Measurements from ENCODE around the gene PAX6.

Gene PAX6

GRCh38 chr11:31822175-31822926 lies 11.2 kb upstream of the PAX6 start:
- FAIRE-seq, result no peak

DNA sequence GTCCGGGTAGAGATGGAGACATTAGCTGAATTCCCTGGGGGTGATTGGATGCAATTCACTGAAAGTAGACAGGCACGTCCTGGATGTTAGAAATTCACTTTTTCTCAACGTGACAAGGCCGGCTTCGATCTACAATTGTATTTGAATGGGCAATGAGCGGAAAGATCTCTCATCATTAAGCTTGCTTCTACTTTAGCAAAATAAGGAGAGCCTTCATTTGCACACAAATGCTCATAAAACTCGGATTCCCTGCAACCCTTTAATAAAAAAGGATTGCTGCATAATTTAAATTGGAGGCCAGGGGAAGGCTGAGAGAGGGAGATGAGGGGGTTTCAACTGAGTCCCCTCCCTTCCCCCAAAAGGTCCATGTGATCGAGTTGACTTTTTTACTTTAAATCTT lies 10.6 kb upstream of the PAX6 start:
- no peak for FAIRE-seq

DNA sequence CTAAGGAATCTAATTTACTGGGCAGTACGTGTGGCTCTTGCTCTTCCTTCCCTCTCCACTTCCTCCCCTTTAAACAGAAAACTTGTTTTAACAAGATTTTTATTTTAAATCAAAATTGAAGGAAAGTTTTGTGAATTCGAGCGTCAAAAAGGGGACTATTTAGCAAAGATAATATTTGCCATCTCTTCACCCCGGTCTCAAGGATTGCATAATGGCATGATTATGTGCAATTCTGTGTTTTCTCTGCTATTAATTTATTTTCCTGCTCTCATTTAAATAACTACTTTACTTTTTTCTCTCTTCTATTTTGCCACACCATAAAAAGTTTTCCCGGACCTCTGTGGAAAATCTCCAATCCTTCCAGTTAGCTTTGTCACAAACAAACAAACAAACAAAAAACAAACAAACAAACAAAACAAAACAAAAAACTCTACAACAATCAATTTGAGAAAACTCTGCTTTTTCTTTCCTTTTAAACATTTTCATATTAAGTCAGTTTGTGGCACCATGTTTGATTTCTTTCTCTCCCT lies 10.2 kb upstream of the PAX6 start:
- no peak for FAIRE-seq

GRCh38 chr11:31820438-31820818 lies 9.3 kb upstream of the PAX6 start:
- no peak for FAIRE-seq

GRCh38 chr11:31819621-31820437 lies 8.7 kb upstream of the PAX6 start:
- no peak for FAIRE-seq

- no peak for FAIRE-seq
These were observed 7.8 kb upstream of the PAX6 start for GRCh38 chr11:31818874-31819331.

- FAIRE-seq, result no peak
These were observed 7.3 kb upstream of the PAX6 start for GRCh38 chr11:31818425-31818755.

- FAIRE-seq, result no peak
These were observed 6.7 kb upstream of the PAX6 start for GRCh38 chr11:31817621-31818424.

DNA sequence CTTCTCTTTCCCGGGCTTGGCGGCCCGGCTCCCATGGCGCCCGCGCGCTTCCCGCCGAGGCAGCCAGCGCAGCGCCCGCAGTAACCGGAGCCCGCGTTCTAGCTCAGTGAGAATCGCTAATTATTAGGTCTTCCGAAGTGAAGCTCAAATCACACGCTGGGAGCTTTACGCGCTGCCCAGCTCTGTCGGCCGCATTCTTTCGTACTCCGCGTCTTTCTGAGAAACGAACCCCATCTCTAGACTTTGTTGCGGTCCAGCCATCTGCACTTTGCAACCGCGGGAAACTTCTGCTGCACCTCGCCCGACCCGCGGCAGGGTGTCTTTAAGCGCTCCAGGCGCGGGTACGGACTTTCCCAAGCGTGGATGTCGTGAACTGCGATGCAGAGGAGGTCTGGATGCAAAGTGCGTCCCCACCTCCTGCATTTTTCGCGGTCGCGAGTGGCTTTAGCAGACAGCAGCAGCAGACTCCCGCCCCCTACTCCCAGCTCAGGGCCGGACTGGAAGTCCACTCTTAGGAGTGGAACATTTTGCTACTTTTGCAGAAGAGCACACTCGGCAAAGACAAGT lies 6.0 kb upstream of the PAX6 start:
- no peak for FAIRE-seq

DNA sequence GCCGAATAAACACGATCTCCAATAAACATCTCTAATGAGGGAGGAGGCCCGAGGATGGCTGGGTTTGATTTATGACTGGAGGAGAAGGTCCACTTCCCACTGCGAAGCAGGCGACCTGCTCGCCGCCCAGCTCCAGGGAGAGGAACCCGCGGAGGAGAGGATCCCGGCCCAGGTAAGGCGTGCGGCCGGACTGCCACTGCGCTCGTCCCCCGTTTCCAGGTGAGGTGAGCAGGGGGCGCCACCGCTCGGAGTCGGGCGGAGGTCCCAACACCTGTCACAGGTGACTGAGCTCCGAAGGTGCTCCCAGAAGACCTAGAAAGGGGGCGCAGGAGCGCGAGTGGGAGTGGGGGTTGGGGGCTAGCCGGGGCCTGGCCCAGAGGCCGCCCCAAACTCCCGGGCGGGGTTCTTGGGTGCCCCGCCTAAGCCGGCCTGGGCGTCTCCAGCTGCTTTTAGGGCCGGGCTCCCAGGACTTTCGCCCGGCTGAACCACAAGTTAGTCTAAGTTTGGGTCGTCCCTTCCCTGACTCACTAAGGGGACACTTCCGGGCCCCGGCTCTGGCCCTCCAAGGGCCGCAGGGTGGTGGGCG lies 5.4 kb upstream of the PAX6 start:
- FAIRE-seq, result no peak

DNA sequence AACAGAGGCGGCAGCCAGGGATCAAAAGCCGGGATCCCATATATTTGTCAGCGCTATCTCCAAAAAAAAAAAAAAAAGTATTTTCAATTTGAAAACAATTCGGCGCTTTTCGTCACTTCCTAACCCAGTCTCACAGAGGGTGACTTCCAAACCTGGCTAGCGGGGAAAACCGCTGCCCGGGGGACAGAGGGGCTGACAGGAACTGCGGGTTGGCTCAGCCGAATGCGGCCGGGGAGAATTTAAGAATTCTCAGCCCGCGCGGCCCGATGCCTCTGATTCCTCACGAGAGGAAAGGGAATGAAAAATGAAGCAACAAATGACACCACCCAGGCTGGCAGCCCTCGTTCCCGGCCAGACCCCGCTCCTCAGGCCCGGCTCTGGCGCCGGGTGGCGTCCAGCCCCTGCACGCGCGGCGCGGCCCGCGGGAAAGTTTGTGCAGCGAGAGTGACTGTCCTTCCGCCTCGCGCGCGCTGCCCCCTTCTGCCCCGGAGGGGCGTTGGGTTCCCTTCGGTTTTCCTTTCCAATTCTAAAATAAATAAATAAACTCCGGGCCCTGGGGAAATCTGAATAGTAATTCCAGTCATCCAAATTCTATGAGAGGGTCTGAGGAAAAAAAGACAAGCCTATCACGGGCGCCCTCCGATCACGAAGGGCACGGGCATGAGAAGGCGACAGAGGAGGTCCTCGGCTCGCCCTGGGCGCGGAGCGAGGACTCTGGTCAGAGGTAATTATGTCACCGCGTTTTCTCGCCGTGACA lies 4.8 kb upstream of the PAX6 start:
- FAIRE-seq, result no peak

DNA sequence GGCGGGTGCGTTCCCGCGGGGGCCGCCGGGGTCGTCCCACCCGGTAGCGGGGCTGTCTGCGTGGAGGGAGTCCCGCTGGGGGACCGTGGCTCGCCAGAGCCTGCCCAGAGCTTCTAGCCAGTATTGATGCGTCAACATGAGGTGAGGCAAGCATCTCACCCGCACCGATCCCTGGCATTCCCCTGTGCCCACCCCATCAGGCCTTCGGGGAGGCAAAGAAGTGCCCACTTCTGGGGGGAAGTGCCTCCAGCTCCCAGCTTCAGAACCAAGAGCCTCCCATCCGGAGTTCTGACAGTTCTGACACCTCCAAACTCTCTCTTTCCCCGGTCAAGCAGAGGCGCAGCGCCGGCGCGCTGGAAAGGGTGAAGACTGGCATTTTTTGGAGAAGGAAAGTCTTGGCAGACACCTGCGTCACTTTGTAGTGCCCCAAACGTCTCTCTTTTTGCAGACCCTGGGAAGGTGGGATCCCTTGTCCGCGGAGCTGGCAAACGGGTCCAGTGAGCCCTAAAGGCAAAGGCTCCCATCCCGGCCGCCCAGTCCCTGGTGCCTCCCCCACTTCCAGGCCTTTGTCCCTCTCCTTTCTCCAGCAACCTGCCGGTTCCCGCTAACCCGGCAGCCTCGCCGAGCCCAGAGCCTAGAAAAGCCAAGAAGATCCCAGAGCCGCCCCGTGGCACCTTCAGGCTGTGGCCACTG lies 3.2 kb upstream of the PAX6 start:
- no peak for FAIRE-seq

DNA sequence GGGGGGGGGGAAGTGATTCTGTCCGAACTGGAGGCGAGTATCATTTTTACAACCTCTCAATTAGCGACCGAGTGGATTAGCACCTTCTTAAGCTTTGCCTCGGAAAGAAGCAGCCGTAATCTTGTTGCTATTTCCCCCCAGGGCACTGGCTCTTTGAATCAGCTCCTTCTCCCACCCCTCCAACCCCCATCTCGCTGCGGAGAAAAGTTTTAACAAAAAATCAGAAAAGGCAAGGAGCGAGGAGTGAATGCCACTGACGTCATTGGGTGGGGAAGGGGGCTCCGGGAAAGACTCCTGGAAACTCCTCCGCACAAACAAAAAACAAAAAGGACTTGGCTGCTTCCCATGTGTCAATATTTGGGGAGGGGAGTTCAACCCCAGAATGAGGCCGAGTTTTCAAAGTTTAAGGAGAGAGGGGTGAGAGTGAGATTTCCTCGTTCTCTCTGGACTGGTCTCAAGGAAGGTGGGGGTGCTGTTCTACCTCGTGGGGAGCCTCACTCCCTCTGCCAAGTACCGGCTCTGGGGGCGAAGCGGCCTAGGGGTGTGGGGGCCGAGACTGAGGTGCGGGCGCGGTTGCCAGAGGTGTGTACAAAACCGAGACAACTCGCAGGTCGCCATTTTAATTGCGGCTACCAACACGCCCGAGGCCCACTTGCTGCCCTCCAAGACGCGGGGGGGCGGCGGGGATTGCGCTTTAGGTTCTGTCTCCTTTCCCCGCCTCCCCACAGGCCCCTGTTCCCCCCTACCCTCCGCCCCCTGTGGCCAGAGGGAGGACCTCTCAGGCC lies 2.5 kb upstream of the PAX6 start:
- FAIRE-seq, result no peak

DNA sequence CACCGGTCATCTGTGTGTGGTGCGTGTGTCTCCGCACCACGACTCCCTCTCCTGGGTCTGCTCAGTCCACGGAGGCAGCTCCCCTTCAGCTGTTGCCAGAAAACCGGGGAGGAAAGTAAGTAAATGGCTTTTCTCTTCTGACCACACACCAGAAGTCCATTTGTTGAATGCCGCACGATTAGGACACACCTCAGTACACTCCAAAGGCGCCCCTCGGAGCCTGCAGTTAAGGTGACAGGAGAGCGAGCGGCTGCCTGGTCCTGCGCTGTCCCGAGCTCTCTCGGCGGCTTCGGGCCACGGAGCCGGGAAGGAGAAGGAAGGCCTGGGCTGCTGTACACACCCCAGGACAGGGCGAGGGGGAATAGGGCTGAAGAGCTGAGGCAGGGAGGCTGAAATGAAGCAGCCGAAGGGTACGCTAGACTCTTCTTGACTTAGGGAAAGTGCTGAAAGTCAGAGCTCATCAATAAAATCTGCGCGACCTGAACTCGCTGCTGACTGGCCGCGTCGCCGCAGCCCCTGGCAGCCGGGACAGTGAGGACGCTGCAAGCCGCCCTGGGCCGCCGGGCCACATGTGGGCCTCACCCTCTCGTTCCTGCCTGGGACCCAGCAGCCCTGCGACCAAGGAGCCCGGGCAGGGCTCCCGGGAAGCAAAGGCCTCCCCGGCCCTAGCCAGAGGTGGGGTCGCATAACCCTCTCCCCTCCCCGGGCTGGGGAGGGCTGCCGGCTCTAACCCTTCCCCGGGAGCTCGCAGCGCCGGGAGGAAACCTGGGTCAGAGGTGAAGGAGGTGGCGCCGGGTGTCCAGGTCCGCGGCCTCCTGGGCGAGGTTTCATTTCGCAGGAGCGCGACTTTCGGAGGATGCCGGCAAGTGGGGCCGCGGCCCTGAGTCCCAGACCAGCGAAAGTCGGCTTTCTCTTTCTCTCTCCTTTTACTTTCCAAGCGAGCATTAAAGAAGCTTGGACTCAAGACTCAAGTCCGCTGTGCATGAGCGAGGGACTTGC lies 1.6 kb upstream of the PAX6 start:
- FAIRE-seq, result no peak

GRCh38 chr11:31809857-31810778 lies 1.0 kb downstream of the PAX6 start:
- no peak for FAIRE-seq

DNA sequence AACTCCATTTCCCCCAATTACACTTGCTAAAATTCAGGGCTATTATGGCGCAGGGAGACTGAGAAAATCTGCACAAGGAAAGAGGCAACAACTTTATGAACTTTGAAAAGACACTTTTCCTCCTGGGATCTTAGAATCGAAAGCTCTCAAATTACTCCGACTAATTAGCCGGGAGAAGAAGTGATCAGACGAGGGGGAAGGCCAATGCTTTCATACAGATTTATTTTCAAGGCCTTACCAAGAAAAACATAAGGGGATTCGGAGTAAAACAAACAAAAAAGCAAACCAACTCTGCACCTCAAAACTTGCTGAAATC lies 1.6 kb downstream of the PAX6 start:
- no peak for FAIRE-seq

DNA sequence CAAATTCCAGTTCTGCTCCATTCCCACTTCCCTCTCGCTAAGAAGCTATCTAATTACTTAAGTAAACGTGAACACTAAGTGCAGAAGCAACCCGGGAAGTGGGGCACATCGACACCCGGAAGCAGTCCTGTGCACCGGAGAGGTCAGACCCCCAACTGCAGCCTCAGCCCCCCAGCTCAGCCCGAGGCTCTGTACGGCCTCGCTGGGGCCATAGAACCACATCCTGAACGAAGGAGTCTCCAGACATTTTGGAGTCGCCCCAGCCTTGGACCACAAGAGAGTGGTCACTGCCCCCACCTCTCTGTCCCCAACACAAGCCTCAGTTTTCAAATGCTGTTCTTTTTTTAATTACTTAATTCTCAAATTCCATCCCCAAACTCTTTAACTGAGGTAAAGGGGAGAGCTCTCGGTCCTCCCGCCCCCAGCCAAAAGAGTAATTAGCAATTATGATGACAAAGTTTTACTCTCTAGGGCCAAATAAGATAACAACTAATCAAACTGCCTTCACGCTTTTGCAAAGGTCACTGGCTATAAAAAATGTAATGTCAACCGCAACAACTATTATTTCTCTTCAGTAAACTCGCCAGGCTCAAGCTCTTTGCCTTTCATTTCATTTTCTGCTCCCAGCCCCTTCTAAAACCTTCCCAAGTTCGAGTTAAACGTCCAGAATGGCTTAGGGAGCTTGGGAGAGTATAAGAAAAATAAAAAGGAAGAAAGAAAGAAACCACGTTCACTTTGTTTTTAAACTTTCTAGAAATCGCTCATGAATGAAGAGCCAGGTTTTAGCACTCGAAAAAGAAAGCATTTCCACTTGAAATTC lies 2.2 kb downstream of the PAX6 start:
- no peak for FAIRE-seq

Data from A204.1 (cell line).